HG03095 (cell line): Measurements from ENCODE around the gene CAMTA1.

Experiments used
- ATAC-seq: cut with Tn5 transposase; IDR thresholded peaks from one replicate; pipeline ENCODE4 v1.9.1; 2021; ENCODE audit warnings: moderate library complexity; ENCODE audit not compliant: unreplicated experiment

CAMTA1 gene

GRCh38 chr1:7052701-7053100 is 267.4 kb downstream of the CAMTA1 start:
- ATAC-seq, result no peak

- ATAC-seq, result no peak
Measured at GRCh38 chr1:7060745-7061144, 275.5 kb downstream of the CAMTA1 start.

DNA sequence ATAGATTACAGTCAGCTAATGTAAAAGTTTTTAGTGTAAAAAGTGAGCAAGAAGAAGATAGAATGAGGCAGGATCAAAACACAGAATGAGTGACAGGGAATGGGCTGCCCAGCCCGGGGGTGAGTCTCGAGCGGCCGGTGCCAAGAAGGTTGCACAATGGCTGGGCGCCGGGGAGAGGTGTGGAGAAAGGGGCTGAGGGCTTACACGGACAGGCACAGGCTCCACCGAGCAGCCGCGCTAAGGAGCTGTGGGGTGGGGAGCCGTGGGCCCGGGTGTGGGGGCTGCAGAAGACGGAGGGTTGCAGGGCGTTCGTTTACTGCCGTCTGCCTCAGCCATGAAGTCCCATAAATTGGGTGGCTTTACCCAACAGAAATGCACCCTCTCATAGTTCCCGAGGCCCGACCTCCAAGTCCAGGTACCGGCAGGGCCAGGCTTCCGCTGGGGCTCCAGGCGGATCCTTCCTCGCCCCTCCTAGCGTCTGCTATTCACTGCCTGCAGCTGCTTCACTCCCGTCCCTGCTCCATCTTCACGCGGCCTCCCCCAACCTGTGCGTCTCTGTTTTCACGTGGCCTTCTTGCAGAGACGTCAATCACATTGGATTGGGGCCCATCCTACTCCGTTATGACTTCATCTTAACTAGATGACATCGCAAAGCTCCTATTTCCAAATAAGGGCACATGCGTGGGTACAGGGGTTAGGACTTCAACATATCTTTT is 277.2 kb downstream of the CAMTA1 start:
- ATAC-seq, result no peak

- no peak for ATAC-seq
Measured at GRCh38 chr1:7063981-7064380, 278.7 kb downstream of the CAMTA1 start.

DNA sequence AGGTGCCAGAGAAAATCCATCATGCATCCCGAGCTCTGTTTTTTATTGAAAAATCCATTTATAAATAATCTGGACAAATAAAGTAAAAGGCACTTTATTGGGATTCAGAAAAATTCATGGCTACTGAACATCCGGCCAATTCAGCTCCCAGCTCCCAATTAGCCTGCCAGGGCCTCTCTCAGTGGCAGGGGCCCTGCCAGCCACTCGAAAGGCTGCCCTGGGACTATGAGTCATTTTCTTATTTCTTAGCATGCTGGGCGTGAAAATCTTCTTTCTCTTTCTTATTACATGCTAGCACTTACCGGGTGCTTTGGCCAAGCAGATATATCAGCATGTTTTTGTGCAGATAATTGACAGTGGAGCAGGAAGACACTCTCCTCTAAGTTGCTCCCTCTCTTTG is 283.3 kb downstream of the CAMTA1 start:
- ATAC-seq, result no peak

DNA sequence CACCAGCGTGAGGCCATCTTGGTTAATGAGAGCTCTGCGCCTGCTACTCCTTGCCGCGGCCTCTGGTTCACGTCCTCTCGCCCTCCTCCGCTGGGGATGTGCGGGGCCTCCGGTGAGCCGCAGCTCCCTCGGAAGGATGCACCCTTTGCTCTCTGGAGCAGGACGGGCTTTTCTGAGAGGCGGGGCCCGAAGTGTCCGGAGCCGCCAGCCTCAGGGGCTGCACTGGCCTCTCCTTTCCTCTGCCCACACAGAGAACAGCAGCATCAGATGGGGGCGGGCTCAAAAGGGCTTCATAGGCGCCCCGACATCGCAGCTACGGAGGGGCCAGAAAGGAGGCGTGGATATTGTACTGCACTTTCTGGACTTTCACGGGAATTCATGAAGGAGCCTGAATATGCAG is 284.7 kb downstream of the CAMTA1 start:
- no peak for ATAC-seq

GRCh38 chr1:7070389-7071029 is 285.3 kb downstream of the CAMTA1 start:
- ATAC-seq, result no peak

- ATAC-seq, result no peak
Measured at GRCh38 chr1:7076117-7076516, 290.9 kb downstream of the CAMTA1 start.

GRCh38 chr1:7076572-7076971 is 291.3 kb downstream of the CAMTA1 start:
- no peak for ATAC-seq

DNA sequence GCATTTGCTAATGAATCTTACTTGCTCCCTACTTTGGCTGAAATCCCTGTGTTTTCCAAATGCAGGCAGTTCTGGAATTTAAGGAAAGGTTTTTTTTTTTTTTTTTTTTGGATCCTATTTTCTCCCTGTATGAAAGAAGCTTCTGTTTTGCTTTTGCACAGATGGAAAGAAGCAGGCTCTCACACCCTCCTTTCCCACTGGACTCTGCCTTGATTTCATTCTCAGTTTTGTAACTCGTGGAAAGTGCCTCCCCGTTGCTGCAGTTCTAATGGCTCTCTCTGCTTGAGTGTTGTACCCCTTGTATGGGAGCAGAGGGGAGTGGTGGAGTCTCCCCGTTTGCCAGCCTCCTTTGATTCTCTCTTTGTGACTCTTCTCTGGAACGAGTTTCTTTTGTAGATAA is 291.9 kb downstream of the CAMTA1 start:
- ATAC-seq, result no peak

DNA sequence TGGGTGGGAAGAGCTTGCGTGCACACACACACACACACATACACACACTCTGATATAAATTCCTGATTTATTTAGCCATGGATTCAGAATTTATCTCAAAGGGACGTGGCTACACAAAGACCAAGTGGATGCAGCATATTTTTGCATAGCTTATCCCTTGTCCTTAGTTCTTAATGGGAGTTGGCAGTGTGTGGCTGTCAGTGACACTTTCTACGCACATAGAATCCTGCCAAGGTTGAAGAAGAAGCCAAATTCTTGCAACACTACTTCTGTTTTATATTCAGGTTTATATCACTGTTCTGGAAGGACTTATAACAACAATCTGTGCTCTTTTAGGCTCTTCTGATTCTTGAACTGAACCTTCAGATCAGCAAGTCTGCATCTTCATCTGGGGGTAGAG is 292.7 kb downstream of the CAMTA1 start:
- ATAC-seq, result no peak

- ATAC-seq, result no peak
Measured at GRCh38 chr1:7079637-7080036, 294.4 kb downstream of the CAMTA1 start.

DNA sequence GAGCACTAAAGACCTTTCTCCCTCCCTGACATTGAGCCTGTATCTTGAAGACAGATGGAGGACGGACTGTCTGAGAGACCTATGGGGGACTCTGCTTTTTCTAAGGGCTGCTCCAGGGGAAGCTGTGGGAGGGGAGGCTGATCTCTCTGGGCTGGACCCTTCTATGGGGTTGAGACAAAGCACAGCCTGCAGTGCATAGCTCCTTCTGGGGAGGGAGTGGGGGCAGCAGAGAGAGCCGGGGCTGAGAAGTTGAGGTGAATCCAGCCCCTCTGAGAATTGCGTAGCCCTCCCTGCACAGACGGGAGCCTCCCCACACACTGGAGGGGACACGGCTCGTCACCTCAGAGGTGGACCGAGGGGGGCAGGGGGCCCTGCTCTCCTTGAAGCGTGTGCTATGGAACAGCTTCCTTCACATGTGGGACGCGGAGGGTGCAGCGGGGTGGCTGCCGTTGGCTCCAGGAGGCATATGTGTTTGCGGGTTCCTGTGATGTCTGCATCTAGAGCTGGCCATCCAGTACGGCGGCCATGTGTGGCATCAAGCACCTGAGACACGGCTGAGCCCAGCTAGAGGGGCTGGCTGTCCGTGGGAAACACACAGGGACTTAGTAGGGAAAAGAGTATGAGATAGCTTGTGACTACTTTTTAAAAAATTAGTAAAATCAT is 299.1 kb downstream of the CAMTA1 start:
- no peak for ATAC-seq

DNA sequence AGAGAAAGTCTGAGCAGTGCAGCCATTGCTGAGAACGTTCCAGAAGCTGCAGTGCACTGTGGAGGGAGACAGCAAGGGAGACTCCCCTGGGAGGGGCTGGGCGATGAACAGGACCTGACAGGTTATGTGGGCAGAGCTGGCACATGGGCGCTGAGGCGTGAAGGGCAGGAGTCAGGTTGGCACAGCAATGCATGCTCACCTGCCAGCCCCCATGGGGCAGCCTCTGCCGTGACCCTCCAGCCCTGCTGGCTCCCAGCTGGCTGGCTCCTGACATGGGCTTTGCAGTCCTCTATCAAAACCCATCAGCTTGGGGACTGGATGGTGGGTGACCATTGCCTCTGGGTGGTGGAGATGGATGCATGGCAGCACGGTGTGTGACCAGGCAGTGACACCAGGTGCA is 300.3 kb downstream of the CAMTA1 start:
- ATAC-seq, result no peak

DNA sequence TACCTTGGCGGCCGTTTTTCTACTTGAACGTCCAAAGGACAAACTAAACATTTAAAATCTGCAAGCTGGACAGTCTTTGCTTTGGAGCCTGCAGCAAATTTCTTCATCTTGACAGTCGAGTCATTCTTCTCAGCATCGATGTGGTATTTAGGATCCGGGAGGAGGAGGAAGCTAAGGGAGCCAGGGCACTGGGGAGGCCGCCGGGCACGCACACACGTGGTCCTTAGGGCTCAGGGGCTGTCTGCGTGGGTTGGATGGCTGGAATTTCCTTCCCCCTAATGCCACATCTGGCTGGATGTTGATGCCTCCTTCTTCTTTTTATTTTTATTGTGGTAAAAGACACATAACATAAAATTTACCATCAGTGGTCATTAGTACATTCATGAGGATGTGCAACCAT is 300.9 kb downstream of the CAMTA1 start:
- ATAC-seq, result no peak

GRCh38 chr1:7087888-7088287 is 302.6 kb downstream of the CAMTA1 start:
- ATAC-seq, result no peak

GRCh38 chr1:7089497-7089896 is 304.2 kb downstream of the CAMTA1 start:
- ATAC-seq, result no peak

- ATAC-seq, result no peak
Measured at GRCh38 chr1:7093297-7093696, 308.0 kb downstream of the CAMTA1 start.

GRCh38 chr1:7094086-7094485 is 308.8 kb downstream of the CAMTA1 start:
- no peak for ATAC-seq

DNA sequence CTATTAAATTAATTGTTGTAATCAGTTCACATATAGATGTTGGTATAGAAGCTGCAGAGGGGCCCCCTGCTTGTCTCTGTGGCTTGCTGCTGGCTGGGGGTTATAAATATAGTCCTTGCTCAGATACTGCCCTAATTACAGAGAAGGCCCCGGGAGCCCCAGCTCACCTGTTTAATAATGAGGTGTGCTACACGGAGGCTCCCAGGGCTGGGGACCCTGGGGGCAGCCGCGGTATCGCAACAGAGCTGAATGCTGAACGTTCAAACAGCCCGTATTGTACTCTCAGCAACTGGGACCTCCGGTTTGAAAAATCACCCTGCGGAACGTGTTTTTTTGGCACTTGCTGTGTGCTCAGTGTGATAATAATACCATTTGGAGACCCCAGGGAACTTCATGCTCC is 309.3 kb downstream of the CAMTA1 start:
- ATAC-seq, result no peak

GRCh38 chr1:7095343-7095964 is 310.2 kb downstream of the CAMTA1 start:
- ATAC-seq, result no peak
